DND-41 (cell line): ENCODE data around the gene SLC16A6.

Experiments used
- CTCF ChIP-seq: IDR thresholded peaks from 2 replicates; pipeline ENCODE4 v1.5.1; 2012; ENCODE audit warnings: borderline replicate concordance, low read length, moderate library complexity, mild to moderate bottlenecking; ENCODE audit not compliant: poor library complexity, severe bottlenecking; ENCODE audit errors: extremely low read depth
- EZH2 ChIP-seq: IDR thresholded peaks from 3 replicates; pipeline ENCODE4 v1.6.1; 2012; ENCODE audit warnings: borderline replicate concordance, low read depth, mild to moderate bottlenecking, moderate library complexity, low read length, inconsistent platforms; ENCODE audit not compliant: severe bottlenecking

GRCh38 chr17:68318103-68318991 lies 27.4 kb upstream of the SLC16A6 start:
- TF ChIP-seq CTCF: no peak
- no peak for TF ChIP-seq EZH2
